Thoracic aorta (tissue), 2 donors: ENCODE data around the gene TRIM6. TPM values are rescaled to one million over a fixed set of nuclear protein-coding genes. Genes with fewer than 3 reads are reported as not detected.

ENCODE experiments used
- ATAC-seq: fragments of 150-250 bp; one replicate; pipeline ENCODE4 v1.8.0; 2017; ENCODE audit warnings: low read depth; ENCODE audit not compliant: insufficient number of reproducible peaks, low FRiP score
- DNase-seq: peaks from one replicate; pipeline ENCODE4 v3.0.0-alpha.2; 2020; ENCODE audit warnings: low spot score
- H3K27ac ChIP-seq, 2 donors: fragments of 200-600 bp; sonication (generic); 1 replicate in 1 of 2; 2 replicates in 1 of 2; pipeline ENCODE4 v1.5.1; 2016; ENCODE audit warnings: mild to moderate bottlenecking in 2 of 2, moderate library complexity in 2 of 2
- H3K27me3 ChIP-seq: fragments of 200-600 bp; sonication (generic); replicated peaks from 2 replicates; pipeline ENCODE4 v1.6.0; 2016; ENCODE audit warnings: mild to moderate bottlenecking; ENCODE audit not compliant: insufficient read depth
- H3K36me3 ChIP-seq: fragments of 200-600 bp; sonication (generic); one replicate; pipeline ENCODE4 v1.5.1; 2016
- H3K4me1 ChIP-seq, 2 donors: fragments of 200-600 bp; sonication (generic); 1 replicate in 1 of 2; 2 replicates in 1 of 2; pipeline versions ENCODE4 v1.5.1 to v1.6.0; 2016; ENCODE audit warnings: low read depth in 2 of 2, mild to moderate bottlenecking in 1 of 2; ENCODE audit not compliant: control insufficient read depth in 1 of 2
- H3K4me3 ChIP-seq: fragments of 200-600 bp; sonication (generic); 2 replicates; pipeline ENCODE4 v1.5.1; 2016; ENCODE audit warnings: mild to moderate bottlenecking
- H3K9me3 ChIP-seq: fragments of 200-600 bp; sonication (generic); 2 replicates; pipeline ENCODE4 v1.5.1; 2016
- CTCF ChIP-seq: fragments of 200-600 bp; sonication (generic); IDR thresholded peaks from one replicate; pipeline ENCODE4 v1.5.1; 2019; ENCODE audit warnings: antibody characterized with exemption
- total RNA-seq, 2 donors: library from RNA; depleted of rRNA; stranded (reverse); fragments of >200 nt; gene quantifications; one replicate each; pipeline versions ENCODE4 v1.1.0 to v1.2.3, GENCODE V29; 2016

Gene TRIM6
- 1 to 10 TPM; 3.0 to 6.5 TPM for total RNA-seq

- H3K9me3 ChIP-seq, result no peaks in the 10 kb centered on the region
- no peaks in the 10 kb centered on the region for H3K27me3 ChIP-seq
- peak within 1 kb of the TSS; percentile 77 for H3K4me3 ChIP-seq
- DNase-seq (no peak), ATAC-seq (no peak)
- no peak for TF ChIP-seq CTCF
- H3K36me3 ChIP-seq, result no peaks in the 10 kb centered on the region
- H3K27ac ChIP-seq, result peak within 1 kb of the TSS; percentile 38 to 59
- peaks cover 8 to 31% of the 10 kb centered on the region in 2 donors for H3K4me1 ChIP-seq
These were observed at the start of gene TRIM6 for GRCh38 chr11:5596607-5597201. TRIM6 (plus strand) TSS chr11:5596637; CDS start chr11:5596898, 261 bp downstream.

DNA sequence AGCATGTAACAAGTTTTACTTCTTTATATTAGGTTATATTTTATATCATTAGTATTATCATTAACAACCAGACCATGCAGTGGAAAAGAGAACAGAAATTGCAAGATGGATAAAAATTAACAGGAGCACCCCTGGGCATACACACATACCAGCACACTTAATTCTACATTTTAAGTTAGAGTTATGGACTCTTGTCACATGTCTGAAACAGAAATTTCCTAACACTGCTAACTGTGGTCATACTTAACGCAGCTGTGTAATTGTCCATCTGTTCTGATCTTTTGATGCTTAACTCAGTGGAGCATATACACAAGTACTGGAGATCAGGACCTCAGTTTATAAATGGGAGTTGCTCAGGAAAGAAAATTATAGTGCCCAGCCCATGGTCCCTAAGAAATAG, 48.5 kb upstream of the TRIM6 start:
- H3K4me3 ChIP-seq, result no peak overlapping the region
- no peak for TF ChIP-seq CTCF
- H3K9me3 ChIP-seq, result no peaks in the 10 kb centered on the region
- H3K4me1 ChIP-seq, result no peaks in the 10 kb centered on the region
- no peaks in the 10 kb centered on the region for H3K27me3 ChIP-seq
- H3K36me3 ChIP-seq, result no peaks in the 10 kb centered on the region
- no peak overlapping the region for H3K27ac ChIP-seq
- DNase-seq, result no peak
- ATAC-seq, result no peak

- DNase-seq, result no peak
- H3K4me1 ChIP-seq, result no peaks in the 10 kb centered on the region
- no peak for ATAC-seq
- no peaks in the 10 kb centered on the region for H3K36me3 ChIP-seq
- no peaks in the 10 kb centered on the region for H3K9me3 ChIP-seq
- H3K27me3 ChIP-seq, result no peaks in the 10 kb centered on the region
- no peak within 1 kb of the TSS for H3K27ac ChIP-seq
- TF ChIP-seq CTCF, result no peak
- no peak within 1 kb of the TSS for H3K4me3 ChIP-seq
These were observed 48.0 kb upstream of the TRIM6 start, which contains the start of gene OR52H1 for GRCh38 chr11:5548440-5548839. OR52H1 (minus strand) TSS chr11:5548540; CDS start chr11:5545505, 3,035 bp downstream.

- DNase-seq, result no peak
- Histone ChIP-seq H3K4me1 (no peaks in the 10 kb centered on the region), H3K27me3 (no peaks in the 10 kb centered on the region), H3K27ac (no peak overlapping the region), H3K9me3 (no peaks in the 10 kb centered on the region), H3K36me3 (no peaks in the 10 kb centered on the region), H3K4me3 (no peak overlapping the region)
- no peak for ATAC-seq
- TF ChIP-seq CTCF, result no peak
These were observed 45.9 kb upstream of the TRIM6 start for GRCh38 chr11:5550440-5551095.

GRCh38 chr11:5553343-5553742, 43.1 kb upstream of the TRIM6 start:
- no peaks in the 10 kb centered on the region for H3K36me3 ChIP-seq
- no peaks in the 10 kb centered on the region for H3K4me1 ChIP-seq
- DNase-seq, result no peak
- H3K27ac ChIP-seq, result no peak overlapping the region
- ATAC-seq, result no peak
- TF ChIP-seq CTCF, result no peak
- H3K4me3 ChIP-seq, result no peak overlapping the region
- no peaks in the 10 kb centered on the region for H3K27me3 ChIP-seq
- no peaks in the 10 kb centered on the region for H3K9me3 ChIP-seq
